Cerebellar cortex (tissue), 1 donor: ENCODE results near the gene NFYA.

ENCODE experiments used
- DNase-seq: peaks from one replicate; pipeline ENCODE4 v3.0.0-alpha.2; 2015; ENCODE audit warnings: low spot score

Gene NFYA

DNA sequence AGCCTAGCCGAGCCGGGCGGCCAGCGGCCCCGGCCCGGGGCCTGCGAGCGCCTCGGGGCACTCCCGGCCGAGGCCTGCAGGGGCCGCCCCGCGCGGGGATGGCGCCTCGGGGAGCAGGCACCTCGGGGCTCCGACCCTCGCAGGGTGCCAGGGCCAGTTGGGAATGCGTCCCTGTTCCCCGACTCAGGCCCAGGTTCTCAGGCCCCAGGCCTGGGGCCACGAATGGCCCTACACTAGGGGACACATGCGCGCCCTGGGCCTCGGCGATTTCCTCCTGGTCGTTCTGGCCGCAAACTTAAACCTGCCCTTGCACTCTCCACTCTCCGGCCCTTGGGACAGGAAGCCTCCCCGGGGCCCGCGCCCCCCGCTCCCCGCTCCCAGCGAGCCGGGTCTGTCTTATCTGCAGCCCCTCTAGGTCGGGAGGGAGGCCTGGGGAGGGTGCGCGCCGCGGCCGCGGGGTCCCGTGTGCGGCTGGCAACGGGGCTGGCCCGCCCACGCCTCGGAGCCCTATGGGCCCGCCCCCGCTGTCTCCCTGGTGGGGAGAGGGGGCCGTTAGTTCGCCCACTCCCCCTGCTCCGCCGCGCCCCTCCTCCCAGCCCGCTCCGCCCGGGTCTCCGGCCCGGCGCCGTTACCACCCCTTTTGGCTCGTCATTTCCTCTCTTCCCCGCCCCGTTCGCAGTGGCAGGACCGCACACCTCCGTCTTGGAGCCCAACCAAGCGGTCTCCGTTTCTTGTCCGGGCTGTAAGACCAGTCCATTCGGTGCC, 611 bp downstream of the NFYA start:
- DNase-seq: peak; percentile 86

GRCh38 chr6:41073968-41074691, 1.4 kb downstream of the NFYA start:
- DNase-seq: peak; percentile 44

DNA sequence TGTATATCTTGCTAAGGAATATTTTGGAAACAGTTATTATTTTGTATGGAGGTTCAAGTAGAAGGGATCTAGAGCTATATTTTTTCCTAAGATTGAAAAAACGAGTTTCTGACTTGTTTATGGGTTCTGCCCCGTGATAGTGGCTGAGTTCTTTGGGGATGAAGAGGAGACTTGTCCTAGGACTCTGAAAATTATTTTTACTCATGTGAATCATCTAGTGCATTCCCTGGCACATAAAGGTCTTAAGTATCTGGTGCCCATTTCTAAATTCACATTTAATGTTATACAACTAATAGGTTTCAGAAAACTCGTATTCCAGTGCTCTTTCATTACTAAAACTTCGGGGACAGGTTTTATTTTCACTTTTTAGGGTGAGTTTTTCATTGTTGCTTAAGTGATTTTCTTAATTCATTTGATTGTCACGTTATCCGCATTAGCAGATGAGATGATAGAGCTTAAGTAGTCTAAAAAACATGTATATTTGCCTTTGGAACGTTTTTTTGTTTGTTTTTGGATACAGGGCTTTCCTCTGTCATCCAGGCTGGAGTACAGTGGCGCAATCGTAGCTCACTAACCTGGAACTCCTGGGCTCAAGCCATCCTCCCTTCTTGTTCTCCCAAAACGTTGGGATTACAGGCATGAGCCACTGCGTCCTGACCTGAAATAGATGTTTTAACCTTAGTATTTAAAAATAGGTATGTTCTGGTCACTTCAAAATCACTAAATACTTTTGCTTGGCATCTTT, 2.1 kb downstream of the NFYA start:
- DNase-seq: peak; percentile 25

- no peak for DNase-seq
Measured at GRCh38 chr6:41075651-41076626, 3.2 kb downstream of the NFYA start.

DNA sequence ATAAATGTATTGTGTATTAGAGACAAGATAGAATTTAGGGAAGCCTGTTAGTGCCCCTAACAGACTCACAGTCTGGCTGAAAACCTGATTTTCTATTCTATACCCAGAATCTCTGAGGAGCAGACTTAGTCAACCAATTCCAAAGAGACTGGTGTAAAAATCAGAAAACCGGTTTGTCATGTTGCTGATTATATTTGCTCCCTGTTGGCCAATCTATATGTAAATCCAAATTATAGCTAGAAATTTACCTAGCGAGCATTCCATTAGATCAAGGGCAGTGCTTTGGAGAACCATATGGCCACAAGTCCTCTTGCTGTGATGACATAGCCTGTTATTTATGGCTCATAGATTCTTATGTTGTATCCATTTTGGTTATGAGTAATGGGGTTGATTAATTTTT, 4.8 kb downstream of the NFYA start:
- DNase-seq: peak; percentile 50

DNA sequence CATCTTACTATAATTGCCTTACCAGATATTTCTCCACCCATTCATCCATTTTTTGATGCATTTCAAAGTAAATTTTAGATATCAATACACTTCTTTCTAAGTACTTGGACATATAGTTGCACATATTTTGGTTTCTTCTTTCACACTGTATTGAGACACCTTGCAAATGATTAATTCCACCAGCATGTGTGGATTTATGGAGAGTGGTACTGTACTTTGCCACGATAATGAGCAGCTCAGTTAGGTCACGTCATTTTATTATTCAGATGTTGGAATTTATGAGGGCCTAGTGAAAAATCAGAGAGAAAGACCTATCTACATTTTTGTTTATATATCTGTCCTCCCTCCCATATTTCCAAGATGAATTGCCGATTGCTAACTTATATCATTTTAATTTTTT, 5.3 kb downstream of the NFYA start:
- DNase-seq: peak; percentile 13

- DNase-seq: no peak
Measured at GRCh38 chr6:41079080-41079479, 6.3 kb downstream of the NFYA start.

- no peak for DNase-seq
Measured at GRCh38 chr6:41080621-41081020, 7.8 kb downstream of the NFYA start.

- no peak for DNase-seq
Measured at GRCh38 chr6:41083072-41083471, 10.3 kb downstream of the NFYA start.

GRCh38 chr6:41085182-41085581, 12.4 kb downstream of the NFYA start:
- DNase-seq: no peak

GRCh38 chr6:41088451-41088850, 15.7 kb downstream of the NFYA start:
- DNase-seq: no peak

GRCh38 chr6:41090841-41091761, 18.3 kb downstream of the NFYA start:
- DNase-seq: no peak

- peak; percentile 11 for DNase-seq
Measured at GRCh38 chr6:41092421-41093140, 19.8 kb downstream of the NFYA start.

GRCh38 chr6:41093729-41094128, 21.0 kb downstream of the NFYA start:
- DNase-seq: no peak

DNA sequence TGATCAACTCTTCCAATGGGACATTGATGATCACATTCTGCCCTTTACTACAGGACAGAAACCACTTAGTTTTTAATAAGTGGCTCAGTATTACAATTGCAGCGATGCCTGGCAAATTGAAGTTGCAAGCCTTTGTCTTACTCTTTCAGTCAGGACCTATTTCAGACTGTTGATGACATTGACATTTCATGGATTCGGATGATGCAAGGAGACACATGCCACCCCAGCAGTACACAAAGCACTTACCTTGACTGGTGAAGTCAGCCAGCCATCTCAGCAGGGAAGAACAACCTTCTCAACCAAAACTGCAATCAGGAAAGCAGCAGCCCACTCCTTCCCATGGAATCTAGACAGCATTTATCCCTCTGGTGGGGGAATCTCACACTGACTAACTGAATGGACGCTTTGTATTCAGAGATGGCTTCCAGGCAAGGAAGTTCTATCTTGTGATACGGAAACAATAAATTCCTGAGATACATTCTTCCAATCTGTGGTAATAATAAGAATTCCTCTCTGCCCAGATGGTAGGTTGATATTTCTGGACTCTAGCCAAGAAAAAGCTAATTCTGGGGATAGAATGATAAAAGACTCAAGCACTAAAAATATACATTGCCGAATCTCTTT, 24.8 kb downstream of the NFYA start:
- peak; percentile 58 for DNase-seq

- peak; percentile 71 for DNase-seq
Measured at GRCh38 chr6:41098366-41098765, 25.6 kb downstream of the NFYA start.

GRCh38 chr6:41100871-41101287, 28.1 kb downstream of the NFYA start:
- no peak for DNase-seq

DNA sequence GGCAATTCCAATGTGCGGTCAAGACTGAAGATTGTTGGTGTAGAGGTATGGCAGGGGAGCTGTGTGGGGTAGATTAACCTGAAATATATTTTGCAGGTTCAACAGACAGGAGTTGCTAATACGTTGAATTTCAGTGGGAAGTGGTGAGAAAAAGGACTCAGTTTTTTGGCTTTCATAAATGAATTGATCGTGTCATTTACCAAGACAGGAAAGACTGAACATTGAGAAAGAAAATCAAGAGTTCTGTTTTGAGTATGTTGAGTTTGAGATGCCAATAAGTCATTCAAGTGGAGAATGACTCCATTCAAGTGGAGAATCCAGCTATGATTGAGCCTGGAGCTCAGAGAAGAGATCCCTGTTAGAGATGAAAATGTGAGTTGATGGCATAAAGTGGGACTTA, 31.1 kb downstream of the NFYA start:
- DNase-seq: no peak

- DNase-seq: no peak
Measured at GRCh38 chr6:41111017-41111416, 38.2 kb downstream of the NFYA start.
